K562 (cell line): ENCODE data around the gene ADSS1. TPM values are rescaled to one million over a fixed set of nuclear protein-coding genes. Genes with fewer than 3 reads are reported as not detected.

Experiments
- ATF6 ChIP-seq: sonication (generic); formaldehyde crosslinking; IDR thresholded peaks from 2 replicates; pipeline ENCODE4 v1.4.0; 2020; ENCODE audit warnings: mild to moderate bottlenecking, missing genetic modification reagents
- BRF1 ChIP-seq: IDR thresholded peaks from 3 replicates; pipeline ENCODE4 v1.6.1; 2011; ENCODE audit warnings: borderline replicate concordance, mild to moderate bottlenecking; ENCODE audit not compliant: insufficient read length; ENCODE audit errors: extremely low read depth
- HDAC3 ChIP-seq: fragments of 450-650 bp; IDR thresholded peaks from 2 replicates; pipeline ENCODE4 v1.6.1; 2018; ENCODE audit warnings: borderline replicate concordance, mild to moderate bottlenecking, moderate library complexity; ENCODE audit not compliant: partially characterized antibody
- KAT8 ChIP-seq: fragments of 450-650 bp; IDR thresholded peaks from 2 replicates; pipeline ENCODE4 v1.6.1; 2016; ENCODE audit warnings: low read depth, mild to moderate bottlenecking
- MYBL2 ChIP-seq, 2 experiments: fragments of 450-650 bp in 1 of 2; sonication (generic) in 1 of 2; formaldehyde crosslinking in 1 of 2; IDR thresholded peaks; 2 replicates each; pipeline versions ENCODE4 v1.6.1 to v1.8.1; 2017 to 2022; ENCODE audit warnings: borderline replicate concordance in 1 of 2, inconsistent platforms in 1 of 2, low read depth in 1 of 2, mild to moderate bottlenecking in 1 of 2, missing genetic modification reagents in 1 of 2, moderate library complexity in 1 of 2
- POLR2G ChIP-seq: fragments of 200-400 bp; formaldehyde crosslinking; IDR thresholded peaks from 2 replicates; pipeline ENCODE4 v1.6.1; 2017; ENCODE audit warnings: low read depth, mild to moderate bottlenecking, antibody characterized with exemption, low read length, moderate library complexity
- SMARCE1 ChIP-seq: fragments of 450-650 bp; IDR thresholded peaks from 2 replicates; pipeline ENCODE4 v1.7.1; 2016; ENCODE audit warnings: mild to moderate bottlenecking
- SRSF9 ChIP-seq: fragments of 200-400 bp; formaldehyde crosslinking; IDR thresholded peaks from 2 replicates; pipeline ENCODE4 v1.6.1; 2017; ENCODE audit warnings: low read depth, low read length, borderline replicate concordance
- TEAD2 ChIP-seq: fragments of 450-650 bp; IDR thresholded peaks from 2 replicates; pipeline ENCODE4 v1.6.1; 2016; ENCODE audit warnings: missing genetic modification characterization, control low read depth, missing compliant biosample characterization
- ZBTB12 ChIP-seq: fragments of 250-450 bp; sonication (Bioruptor Pico); IDR thresholded peaks from 2 replicates; pipeline ENCODE4 v1.4.0; 2020
- ZNF274 ChIP-seq: IDR thresholded peaks from 2 replicates; pipeline ENCODE4 v1.6.1; 2011; ENCODE audit warnings: low read depth, mild to moderate bottlenecking, low read length, moderate library complexity, borderline replicate concordance
- ZNF354B ChIP-seq: fragments of 250-450 bp; sonication (Bioruptor Pico); IDR thresholded peaks from 2 replicates; pipeline ENCODE4 v1.4.0; 2020
- ZNF551 ChIP-seq: fragments of 250-450 bp; sonication (Bioruptor Pico); IDR thresholded peaks from 2 replicates; pipeline ENCODE4 v1.5.0; 2021; ENCODE audit warnings: mild to moderate bottlenecking, moderate library complexity
- ZNF699 ChIP-seq: fragments of 250-450 bp; sonication (Bioruptor Pico); IDR thresholded peaks from 2 replicates; pipeline ENCODE4 v1.8.0; 2021; ENCODE audit warnings: mild to moderate bottlenecking, moderate library complexity; ENCODE audit not compliant: insufficient replicate concordance
- polyA plus RNA-seq, 8 experiments: library from polyadenylated mRNA; depleted of rRNA in 4 of 8; stranded (reverse) in 5 of 8; unstranded in 3 of 8; fragments of >200 nt; fragmentation: Nextera tagmentation in 2 of 8; fragmentation: Illumina TruSeq in 1 of 8; extraction: Ambion mirVana in 2 of 8; extraction: Trizol in 1 of 8; gene quantifications; 2 replicates each; pipeline versions ENCODE4 v1.2.1 to v1.2.3, GENCODE V29; 2011 to 2014; ENCODE audit warnings: inconsistent platforms in 1 of 8, missing spikeins in 1 of 8
- total RNA-seq, 7 experiments: library from RNA; depleted of rRNA in 6 of 7; stranded (reverse); fragments of >200 nt in 6 of 7; fragmentation: Illumina TruSeq in 2 of 7; extraction: Trizol in 2 of 7; gene quantifications; 2 replicates each; pipeline versions ENCODE4 v1.2.1 to v1.2.3, GENCODE V29; 2011 to 2021; ENCODE audit warnings: low replicate concordance in 1 of 7

The ADSS1 gene
- total and polyA plus RNA-seq, 9 of the 15 experiments (the other 6 are each of a cell fraction or from before 2014, with no cell fraction given), result 0.53 to 5.9 (median 3.9) TPM

- TF ChIP-seq SRSF9, result no peak
- no peak for TF ChIP-seq HDAC3
- TF ChIP-seq ZBTB12 (CRISPR knock-in tag), result no peak
- TF ChIP-seq KAT8, result no peak
- no peak for TF ChIP-seq ZNF274
- no peak for TF ChIP-seq ZNF699 (CRISPR knock-in tag)
- TF ChIP-seq ZNF551 (CRISPR knock-in tag), result no peak
- no peak for TF ChIP-seq ATF6 (CRISPR knock-in tag)
- TF ChIP-seq MYBL2 (IDR thresholded peaks at IDR 0.05; ENCODE audit: low read depth), result no peak
- TF ChIP-seq MYBL2 (CRISPR knock-in tag; IDR thresholded peaks at IDR 0.05; ENCODE audit: borderline replicate concordance), result no peak
- TF ChIP-seq POLR2G, result peak; percentile 9; the same call in 1 of the 2 replicates
- no peak for TF ChIP-seq ZNF354B (CRISPR knock-in tag)
- no peak for TF ChIP-seq BRF1
- no peak for TF ChIP-seq SMARCE1
- TF ChIP-seq TEAD2 (tag), result no peak
Observed at GRCh38 chr14:104689881-104690711, 33.9 kb upstream of the ADSS1 start (continued).
